Measurements from ENCODE around the gene NTSR2. TPM values are rescaled to one million over a fixed set of nuclear protein-coding genes. Genes with fewer than 3 reads are reported as not detected.

NTSR2 gene
- total RNA-seq, 6 donors from 2014 or later, result not detected

- peaks cover 14 to 24% (median 18%) of the 10 kb centered on the region in 4 donors for H3K4me1 ChIP-seq
- no peaks in the 10 kb centered on the region for H3K9me3 ChIP-seq
- H3K4me3 ChIP-seq, result peak overlapping the region in 2 of 4 donors; percentile 17 to 26
- peak overlapping the region in 2 of 4 donors; percentile 48 to 69 for H3K27ac ChIP-seq
- peak; percentile 75 to 91 (median 82) for TF ChIP-seq CTCF (IDR thresholded peaks at IDR 0.05)
- peak in 1 of 4 donors; percentile 13 for TF ChIP-seq POLR2A (IDR thresholded peaks at IDR 0.05)
- no peak for TF ChIP-seq EP300 (IDR thresholded peaks at IDR 0.05)
- DNase-seq, result peak; percentile 83 to 89
- WGBS, 2 donors, result 9 to 11% methylated on average over 23 of the region's 23 CpGs
- no peaks in the 10 kb centered on the region for H3K27me3 ChIP-seq
- ATAC-seq (ENCODE audit: low FRiP score in 2 of 2), result peak; percentile 90 to 91
- no peaks in the 10 kb centered on the region for H3K36me3 ChIP-seq
Measured at GRCh38 chr2:11688222-11689069, 18.5 kb upstream of the NTSR2 start.

- TF ChIP-seq EP300 (IDR thresholded peaks at IDR 0.05), result no peak
- TF ChIP-seq CTCF (IDR thresholded peaks at IDR 0.05), result no peak
- TF ChIP-seq POLR2AphosphoS5 (IDR thresholded peaks at IDR 0.05), result no peak
- TF ChIP-seq POLR2A (IDR thresholded peaks at IDR 0.05), result no peak
- WGBS, 2 donors, result 67 to 83% methylated on average over 4 to 8 of the region's 9 CpGs
- ATAC-seq (ENCODE audit: low FRiP score in 2 of 2) (no peak), DNase-seq (no peak)
- Histone ChIP-seq H3K9me3 (no peaks in the 10 kb centered on the region), H3K36me3 (no peaks in the 10 kb centered on the region), H3K4me3 (no peak overlapping the region), H3K4me1 (peaks cover 12 to 17% (median 15%) of the 10 kb centered on the region in 4 donors), H3K27ac (peak overlapping the region in 2 of 4 donors; percentile 48 to 69), H3K27me3 (no peaks in the 10 kb centered on the region)
Measured at GRCh38 chr2:11687736-11688135, 17.7 kb upstream of the NTSR2 start.

- ATAC-seq (ENCODE audit: low FRiP score in 2 of 2) (no peak), DNase-seq (no peak)
- Histone ChIP-seq H3K4me3 (no peak overlapping the region), H3K36me3 (no peaks in the 10 kb centered on the region), H3K9me3 (no peaks in the 10 kb centered on the region), H3K27me3 (no peaks in the 10 kb centered on the region), H3K4me1 (peaks cover 12 to 16% (median 14%) of the 10 kb centered on the region in 4 donors), H3K27ac (no peak overlapping the region)
- no peak for TF ChIP-seq POLR2A (IDR thresholded peaks at IDR 0.05)
- 86 to 95% methylated on average over 8 to 10 of the region's 10 CpGs for WGBS, 2 donors
Measured at GRCh38 chr2:11685906-11686470, 16.0 kb upstream of the NTSR2 start.

- H3K27ac ChIP-seq, result no peak overlapping the region
- H3K4me1 ChIP-seq, result peaks cover 12 to 16% (median 14%) of the 10 kb centered on the region in 4 donors
- 67 to 73% methylated on average over 12 of the region's 12 CpGs for WGBS, 2 donors
- no peaks in the 10 kb centered on the region for H3K36me3 ChIP-seq
- no peak overlapping the region for H3K4me3 ChIP-seq
- no peak for TF ChIP-seq CTCF (IDR thresholded peaks at IDR 0.05)
- no peak for TF ChIP-seq EP300 (IDR thresholded peaks at IDR 0.05)
- TF ChIP-seq POLR2A (IDR thresholded peaks at IDR 0.05), result no peak
- TF ChIP-seq POLR2AphosphoS5 (IDR thresholded peaks at IDR 0.05), result no peak
- H3K27me3 ChIP-seq, result no peaks in the 10 kb centered on the region
- no peaks in the 10 kb centered on the region for H3K9me3 ChIP-seq
- DNase-seq (peak in 1 of 2 donors; percentile 41), ATAC-seq (ENCODE audit: low FRiP score in 2 of 2) (no peak)
Measured at GRCh38 chr2:11684894-11685460, 15.0 kb upstream of the NTSR2 start.

DNA sequence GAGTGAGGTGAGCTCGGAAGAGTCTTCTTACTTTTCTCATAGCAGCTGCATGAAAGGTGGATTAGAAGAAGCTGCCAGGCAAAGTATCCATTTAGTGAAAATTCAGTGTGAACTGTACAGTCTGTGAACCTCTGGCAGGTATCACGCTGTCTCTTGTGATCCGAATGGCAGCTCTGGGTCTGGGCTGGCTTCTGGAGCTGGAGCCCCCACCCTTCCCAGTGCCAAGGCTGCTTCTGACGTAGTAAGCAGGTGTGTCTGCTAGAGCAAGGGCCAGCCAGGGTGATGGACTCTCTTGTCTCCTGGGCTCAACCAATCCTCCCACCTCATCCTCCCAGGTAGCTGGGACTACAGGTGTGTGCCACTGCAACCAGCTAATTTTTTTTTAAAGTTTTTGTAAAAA lies 14.0 kb upstream of the NTSR2 start:
- no peaks in the 10 kb centered on the region for H3K27me3 ChIP-seq
- no peak for DNase-seq
- no peak overlapping the region for H3K27ac ChIP-seq
- no peak for ATAC-seq (ENCODE audit: low FRiP score in 2 of 2)
- no peaks in the 10 kb centered on the region for H3K9me3 ChIP-seq
- H3K4me3 ChIP-seq, result no peak overlapping the region
- peaks cover 10 to 14% (median 12%) of the 10 kb centered on the region in 4 donors for H3K4me1 ChIP-seq
- WGBS, 2 donors, result 81% methylated on average over 4 of the region's 4 CpGs
- no peak for TF ChIP-seq EP300 (IDR thresholded peaks at IDR 0.05)
- no peak for TF ChIP-seq POLR2A (IDR thresholded peaks at IDR 0.05)
- TF ChIP-seq CTCF (IDR thresholded peaks at IDR 0.05), result no peak
- TF ChIP-seq POLR2AphosphoS5 (IDR thresholded peaks at IDR 0.05), result no peak
- no peaks in the 10 kb centered on the region for H3K36me3 ChIP-seq
